Ishikawa (cell line): Measurements from ENCODE around the gene RANGAP1.

ENCODE experiments used
- EGR1 ChIP-seq: IDR thresholded peaks from 2 replicates; pipeline ENCODE4 v1.6.1; 2012
- EP300 ChIP-seq: IDR thresholded peaks from 2 replicates; pipeline ENCODE4 v1.6.1; 2012; ENCODE audit warnings: borderline replicate concordance
- FOXM1 ChIP-seq: IDR thresholded peaks from 2 replicates; pipeline ENCODE4 v1.6.1; 2012; ENCODE audit warnings: low read depth, borderline replicate concordance
- NFIC ChIP-seq: IDR thresholded peaks from 2 replicates; pipeline ENCODE4 v1.6.1; 2012
- TAF1 ChIP-seq: IDR thresholded peaks from 2 replicates; pipeline ENCODE4 v1.6.1; 2012; ENCODE audit warnings: low read depth, mild to moderate bottlenecking
- TF ChIP-seq, protein P1 (sequence below): IDR thresholded peaks from 2 replicates; pipeline ENCODE4 v1.6.1; 2012
- TF ChIP-seq, protein P2 (sequence below): IDR thresholded peaks from 2 replicates; pipeline ENCODE4 v1.6.1; 2012; ENCODE audit warnings: low read depth, mild to moderate bottlenecking

DNA sequence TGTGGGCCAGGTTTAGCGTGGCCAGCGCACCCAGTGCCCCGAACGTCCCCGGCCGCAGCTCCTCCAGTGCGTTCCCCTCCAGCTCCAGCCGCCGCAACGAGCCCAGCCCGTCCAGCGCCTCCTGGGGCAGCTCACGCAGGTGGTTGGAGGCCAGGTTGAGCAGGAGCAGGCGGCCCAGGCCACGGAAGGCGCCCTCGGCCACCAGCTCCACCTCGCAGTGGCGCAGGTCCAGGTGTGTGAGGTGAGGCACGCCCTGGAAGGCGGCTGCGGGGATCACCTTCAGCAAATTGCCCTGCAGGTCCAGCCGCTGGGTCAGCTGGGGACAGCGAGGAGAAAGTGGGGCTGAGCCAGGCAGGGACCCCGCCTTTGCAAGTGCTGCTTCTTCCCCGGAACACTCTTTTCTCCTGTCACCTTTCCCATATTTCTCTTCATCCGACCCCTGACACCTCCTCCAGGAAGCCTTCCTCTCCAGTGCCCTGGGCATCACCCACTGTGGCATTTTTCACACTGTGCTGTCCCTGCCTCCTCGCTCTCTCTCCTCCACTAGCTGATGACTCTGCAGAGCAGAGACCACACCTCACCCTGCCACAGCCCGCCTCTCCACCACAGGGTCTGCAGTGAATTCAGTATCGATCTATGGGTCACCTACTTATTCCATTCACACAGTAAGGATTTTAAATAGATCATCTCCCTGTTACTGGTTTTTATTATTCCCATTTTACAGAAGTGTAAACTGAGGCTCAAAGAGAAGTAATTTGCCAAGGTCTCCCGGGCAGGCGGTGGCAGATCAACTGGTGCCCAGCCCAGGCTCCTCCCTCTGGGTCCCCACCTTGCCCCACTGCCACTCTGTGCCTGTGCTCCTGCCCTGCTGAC, 47.2 kb downstream of the RANGAP1 start:
- TF ChIP-seq, protein P1, sequence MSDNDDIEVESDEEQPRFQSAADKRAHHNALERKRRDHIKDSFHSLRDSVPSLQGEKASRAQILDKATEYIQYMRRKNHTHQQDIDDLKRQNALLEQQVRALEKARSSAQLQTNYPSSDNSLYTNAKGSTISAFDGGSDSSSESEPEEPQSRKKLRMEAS = no peak
- no peak for TF ChIP-seq NFIC
- TF ChIP-seq EGR1 = no peak
- no peak for TF ChIP-seq FOXM1
- TF ChIP-seq TAF1 = no peak
- TF ChIP-seq, protein P2, sequence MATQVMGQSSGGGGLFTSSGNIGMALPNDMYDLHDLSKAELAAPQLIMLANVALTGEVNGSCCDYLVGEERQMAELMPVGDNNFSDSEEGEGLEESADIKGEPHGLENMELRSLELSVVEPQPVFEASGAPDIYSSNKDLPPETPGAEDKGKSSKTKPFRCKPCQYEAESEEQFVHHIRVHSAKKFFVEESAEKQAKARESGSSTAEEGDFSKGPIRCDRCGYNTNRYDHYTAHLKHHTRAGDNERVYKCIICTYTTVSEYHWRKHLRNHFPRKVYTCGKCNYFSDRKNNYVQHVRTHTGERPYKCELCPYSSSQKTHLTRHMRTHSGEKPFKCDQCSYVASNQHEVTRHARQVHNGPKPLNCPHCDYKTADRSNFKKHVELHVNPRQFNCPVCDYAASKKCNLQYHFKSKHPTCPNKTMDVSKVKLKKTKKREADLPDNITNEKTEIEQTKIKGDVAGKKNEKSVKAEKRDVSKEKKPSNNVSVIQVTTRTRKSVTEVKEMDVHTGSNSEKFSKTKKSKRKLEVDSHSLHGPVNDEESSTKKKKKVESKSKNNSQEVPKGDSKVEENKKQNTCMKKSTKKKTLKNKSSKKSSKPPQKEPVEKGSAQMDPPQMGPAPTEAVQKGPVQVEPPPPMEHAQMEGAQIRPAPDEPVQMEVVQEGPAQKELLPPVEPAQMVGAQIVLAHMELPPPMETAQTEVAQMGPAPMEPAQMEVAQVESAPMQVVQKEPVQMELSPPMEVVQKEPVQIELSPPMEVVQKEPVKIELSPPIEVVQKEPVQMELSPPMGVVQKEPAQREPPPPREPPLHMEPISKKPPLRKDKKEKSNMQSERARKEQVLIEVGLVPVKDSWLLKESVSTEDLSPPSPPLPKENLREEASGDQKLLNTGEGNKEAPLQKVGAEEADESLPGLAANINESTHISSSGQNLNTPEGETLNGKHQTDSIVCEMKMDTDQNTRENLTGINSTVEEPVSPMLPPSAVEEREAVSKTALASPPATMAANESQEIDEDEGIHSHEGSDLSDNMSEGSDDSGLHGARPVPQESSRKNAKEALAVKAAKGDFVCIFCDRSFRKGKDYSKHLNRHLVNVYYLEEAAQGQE = no peak
- TF ChIP-seq EP300 = no peak
